ENCODE results near the gene NRP1. TPM values are rescaled to one million over a fixed set of nuclear protein-coding genes. Genes with fewer than 3 reads are reported as not detected.

Gene NRP1
- total RNA-seq, 4 donors from 2014 or later = 3.1 to 27.7 (median 12.0) TPM

DNA sequence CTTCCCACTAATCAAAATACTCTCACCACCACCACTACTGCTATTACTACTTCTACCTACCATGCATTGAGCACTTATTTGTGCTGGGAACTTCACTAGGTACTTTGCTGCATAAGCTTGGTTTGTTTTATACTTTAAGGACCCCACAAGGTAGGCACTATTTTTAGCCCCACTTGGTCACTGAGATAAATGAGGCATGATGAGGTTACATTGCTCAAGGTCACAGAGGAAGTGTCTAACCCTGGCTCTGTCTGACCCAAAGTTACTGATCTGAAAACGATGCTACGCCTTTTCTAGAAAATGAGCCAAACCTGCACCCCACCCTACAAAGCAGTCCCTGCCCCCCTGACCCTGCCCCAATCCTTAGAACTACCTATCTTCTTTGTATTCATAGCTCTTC lies 35.6 kb downstream of the NRP1 start:
- no peaks in the 10 kb centered on the region for H3K36me3 ChIP-seq
- H3K27ac ChIP-seq = peak overlapping the region in 3 of 4 donors; percentile 19 to 64 (median 37)
- WGBS, 2 donors = 59 to 85% methylated on average over 2 of the region's 2 CpGs
- peaks cover 0 to 49% (median 3%) of the 10 kb centered on the region in 3 donors for H3K4me1 ChIP-seq
- H3K27me3 ChIP-seq = no peaks in the 10 kb centered on the region
- TF ChIP-seq, protein P1, sequence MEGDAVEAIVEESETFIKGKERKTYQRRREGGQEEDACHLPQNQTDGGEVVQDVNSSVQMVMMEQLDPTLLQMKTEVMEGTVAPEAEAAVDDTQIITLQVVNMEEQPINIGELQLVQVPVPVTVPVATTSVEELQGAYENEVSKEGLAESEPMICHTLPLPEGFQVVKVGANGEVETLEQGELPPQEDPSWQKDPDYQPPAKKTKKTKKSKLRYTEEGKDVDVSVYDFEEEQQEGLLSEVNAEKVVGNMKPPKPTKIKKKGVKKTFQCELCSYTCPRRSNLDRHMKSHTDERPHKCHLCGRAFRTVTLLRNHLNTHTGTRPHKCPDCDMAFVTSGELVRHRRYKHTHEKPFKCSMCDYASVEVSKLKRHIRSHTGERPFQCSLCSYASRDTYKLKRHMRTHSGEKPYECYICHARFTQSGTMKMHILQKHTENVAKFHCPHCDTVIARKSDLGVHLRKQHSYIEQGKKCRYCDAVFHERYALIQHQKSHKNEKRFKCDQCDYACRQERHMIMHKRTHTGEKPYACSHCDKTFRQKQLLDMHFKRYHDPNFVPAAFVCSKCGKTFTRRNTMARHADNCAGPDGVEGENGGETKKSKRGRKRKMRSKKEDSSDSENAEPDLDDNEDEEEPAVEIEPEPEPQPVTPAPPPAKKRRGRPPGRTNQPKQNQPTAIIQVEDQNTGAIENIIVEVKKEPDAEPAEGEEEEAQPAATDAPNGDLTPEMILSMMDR (IDR thresholded peaks at IDR 0.05) = no peak
- no peak for TF ChIP-seq POLR2A (IDR thresholded peaks at IDR 0.05)
- DNase-seq = no peak
- no peak overlapping the region for H3K4me3 ChIP-seq
- H3K9me3 ChIP-seq = no peaks in the 10 kb centered on the region
- intact Hi-C loops (cut with DNase I) = no loop called here

DNA sequence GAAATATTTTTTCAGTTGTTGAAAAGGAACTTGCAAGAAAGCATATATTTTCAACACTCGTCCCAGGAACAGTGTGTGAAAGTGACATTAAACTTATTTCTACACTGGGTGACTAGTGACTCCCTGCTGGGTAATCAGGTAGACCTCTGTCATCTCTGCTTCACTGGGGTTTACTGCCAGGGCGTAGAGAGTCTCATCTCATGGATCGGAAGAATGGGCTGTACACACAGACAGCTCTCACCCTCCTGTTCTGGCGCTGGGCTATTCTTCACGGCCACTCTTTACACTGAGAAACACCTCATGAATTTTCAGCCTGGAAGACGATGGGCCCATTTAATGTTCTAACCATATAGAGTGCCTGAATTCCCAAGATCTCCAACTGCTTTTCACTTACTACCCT lies 36.4 kb downstream of the NRP1 start:
- H3K27ac ChIP-seq = peak overlapping the region in 3 of 4 donors; percentile 19 to 64 (median 37)
- TF ChIP-seq, protein P1 (IDR thresholded peaks at IDR 0.05) = no peak
- TF ChIP-seq POLR2A (IDR thresholded peaks at IDR 0.05) = no peak
- DNase-seq = no peak
- intact Hi-C loops (cut with DNase I) = no loop called here
- H3K27me3 ChIP-seq = no peaks in the 10 kb centered on the region
- peaks cover 0 to 52% (median 3%) of the 10 kb centered on the region in 3 donors for H3K4me1 ChIP-seq
- WGBS, 2 donors = 70 to 84% methylated on average over 5 to 6 of the region's 6 CpGs
- no peaks in the 10 kb centered on the region for H3K9me3 ChIP-seq
- H3K4me3 ChIP-seq = no peak overlapping the region
- no peaks in the 10 kb centered on the region for H3K36me3 ChIP-seq

DNA sequence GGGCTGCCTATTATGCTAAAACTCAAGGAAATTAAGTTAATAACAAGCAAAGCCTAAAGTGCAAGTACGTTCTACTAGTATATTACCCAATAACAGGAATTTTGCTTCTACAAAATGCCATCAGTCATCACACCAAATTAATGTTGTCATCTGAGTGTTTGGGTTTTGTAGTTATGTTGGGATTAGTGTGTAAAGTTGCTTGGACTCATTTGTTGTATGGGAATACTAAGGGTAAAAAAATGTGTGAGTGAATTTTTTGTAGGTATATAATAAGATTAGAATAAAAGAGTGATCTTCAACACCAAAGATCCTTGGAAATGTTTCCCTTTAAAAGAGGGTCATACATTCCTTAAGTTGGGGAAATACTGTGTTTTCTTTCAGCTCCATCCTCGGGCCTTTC lies 38.6 kb downstream of the NRP1 start:
- Histone ChIP-seq H3K27me3 (no peaks in the 10 kb centered on the region), H3K36me3 (no peaks in the 10 kb centered on the region), H3K9me3 (no peaks in the 10 kb centered on the region), H3K4me1 (peaks cover 0 to 64% (median 13%) of the 10 kb centered on the region in 3 donors), H3K4me3 (no peak overlapping the region), H3K27ac (peak overlapping the region in 1 of 4 donors; percentile 21)
- intact Hi-C loops (cut with DNase I) = no loop called here
- DNase-seq = no peak
- WGBS, 2 donors = 49 to 68% methylated on average over 2 of the region's 2 CpGs
- no peak for TF ChIP-seq POLR2A (IDR thresholded peaks at IDR 0.05)
- TF ChIP-seq, protein P1 (IDR thresholded peaks at IDR 0.05) = no peak

DNA sequence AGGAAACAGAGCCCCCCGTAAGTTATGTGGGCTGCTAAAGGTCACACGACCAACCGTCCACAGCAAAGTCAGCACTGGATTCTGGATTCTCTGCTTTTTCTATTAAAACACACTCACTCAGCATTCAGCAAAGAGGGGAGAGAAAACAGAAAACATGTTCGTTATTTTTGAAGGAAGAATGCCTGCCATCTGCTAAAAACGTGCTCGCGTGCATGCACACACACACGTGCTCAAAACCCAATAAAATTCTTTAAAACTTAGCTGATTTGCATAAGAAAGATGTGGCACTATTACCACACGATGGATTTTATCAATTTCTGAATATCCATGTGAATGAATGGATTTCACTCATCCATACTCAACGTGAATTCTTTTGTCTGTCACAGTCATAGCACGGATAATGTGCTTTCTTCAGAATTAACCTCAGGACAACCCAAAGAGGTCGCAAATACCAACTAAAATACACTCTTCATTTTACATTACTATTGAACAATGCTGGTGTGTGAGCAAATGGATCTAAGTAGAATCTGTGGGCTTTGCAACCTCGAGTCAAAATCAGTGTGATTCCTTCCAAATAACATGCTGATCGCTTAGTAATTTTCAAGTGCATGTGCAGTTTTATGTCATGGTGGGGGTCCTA lies 40.8 kb downstream of the NRP1 start:
- intact Hi-C loops (cut with DNase I) = no loop called here
- Histone ChIP-seq H3K27me3 (no peaks in the 10 kb centered on the region), H3K27ac (peak overlapping the region in 1 of 4 donors; percentile 17), H3K4me3 (no peak overlapping the region), H3K9me3 (no peaks in the 10 kb centered on the region), H3K4me1 (peaks cover 0 to 64% (median 18%) of the 10 kb centered on the region in 3 donors), H3K36me3 (no peaks in the 10 kb centered on the region)
- TF ChIP-seq POLR2A (IDR thresholded peaks at IDR 0.05) = no peak
- TF ChIP-seq, protein P1 (IDR thresholded peaks at IDR 0.05) = no peak
- WGBS, 2 donors = 81 to 83% methylated on average over 14 of the region's 14 CpGs
- no peak for DNase-seq

DNA sequence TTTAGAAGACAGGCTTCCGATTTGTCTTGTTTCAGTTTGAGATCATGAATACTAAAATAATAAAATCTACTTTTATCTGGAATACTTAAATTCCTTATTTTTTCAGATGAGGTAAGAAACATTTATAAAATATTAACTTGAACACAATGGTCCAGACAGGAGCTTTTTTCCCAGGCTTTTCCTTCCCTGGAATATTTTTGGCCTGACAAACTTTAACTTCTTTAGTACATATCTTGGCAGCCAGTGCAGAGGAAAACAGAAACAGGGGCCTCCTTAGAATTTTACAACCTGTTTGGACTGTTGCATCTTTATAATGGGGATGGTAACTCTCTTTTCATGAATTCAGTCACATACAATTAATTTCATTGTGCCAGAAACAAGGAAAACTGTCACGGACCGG lies 41.4 kb downstream of the NRP1 start:
- H3K9me3 ChIP-seq = no peaks in the 10 kb centered on the region
- no peaks in the 10 kb centered on the region for H3K27me3 ChIP-seq
- intact Hi-C loops (cut with DNase I) = no loop called here
- DNase-seq = no peak
- peak overlapping the region in 2 of 4 donors; percentile 17 to 61 for H3K27ac ChIP-seq
- no peak overlapping the region for H3K4me3 ChIP-seq
- H3K36me3 ChIP-seq = no peaks in the 10 kb centered on the region
- peaks cover 0 to 59% (median 18%) of the 10 kb centered on the region in 3 donors for H3K4me1 ChIP-seq
- 84 to 87% methylated on average over 3 of the region's 3 CpGs for WGBS, 2 donors
- TF ChIP-seq, protein P1 (IDR thresholded peaks at IDR 0.05) = no peak
- no peak for TF ChIP-seq POLR2A (IDR thresholded peaks at IDR 0.05)
